Activated T-cell treated with anti-CD3 and anti-CD28 coated beads for 24 hours (primary cell): Measurements from ENCODE around the gene PIKFYVE.
"Not testable (repeated sequence)": the region's sequence is repeated elsewhere in the genome, so short reads cannot be mapped to it uniquely, and the experiment has no call there.

Experiments
- DNase-seq: peaks from one replicate; pipeline ENCODE4 v3.0.0-alpha.2; 2020; ENCODE audit warnings: low read depth

The PIKFYVE gene

DNA sequence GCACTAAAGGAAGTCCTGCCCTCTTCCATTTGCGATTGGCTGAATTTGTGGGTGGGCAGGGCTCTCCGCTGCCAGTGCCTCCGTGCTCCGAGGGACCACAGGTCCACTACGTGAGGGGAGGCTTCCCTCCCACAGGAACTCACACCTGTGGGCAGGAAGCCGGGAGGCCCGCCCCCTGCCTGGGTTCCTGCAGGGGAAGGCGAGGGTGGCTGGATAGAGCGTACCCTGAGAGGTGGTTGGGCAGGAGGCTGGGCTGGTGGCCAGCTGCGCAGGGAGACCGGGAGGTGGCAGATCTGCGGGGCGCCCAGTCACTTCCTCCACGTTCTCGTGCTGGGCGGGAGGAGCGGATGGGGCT, 93.6 kb downstream of the PIKFYVE start:
- DNase-seq = no peak

- no peak for DNase-seq
Measured at GRCh38 chr2:208360259-208361076, 94.4 kb downstream of the PIKFYVE start.

GRCh38 chr2:208361077-208361441, 95.0 kb downstream of the PIKFYVE start:
- DNase-seq = no peak

DNA sequence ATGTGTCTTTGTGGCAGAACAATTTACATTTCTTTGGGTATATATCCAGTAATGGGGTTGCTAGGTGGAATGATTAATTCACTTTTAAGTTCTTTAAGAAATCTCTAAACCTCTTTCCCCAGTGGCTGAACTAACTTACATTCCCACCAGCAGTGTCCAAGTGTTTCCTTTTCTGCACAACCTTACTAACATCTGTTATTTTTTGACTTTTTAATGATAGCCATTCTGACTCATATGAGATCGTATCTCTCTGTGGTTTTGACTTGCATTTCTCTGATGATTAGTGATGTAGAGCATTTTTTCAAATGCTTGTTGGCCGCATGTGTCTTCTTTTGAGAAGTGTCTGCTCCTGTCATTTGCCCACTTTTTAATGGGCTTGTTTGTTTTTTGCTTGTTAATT, 97.4 kb downstream of the PIKFYVE start:
- no peak for DNase-seq

GRCh38 chr2:208366215-208367127, 100.4 kb downstream of the PIKFYVE start:
- no peak for DNase-seq

DNA sequence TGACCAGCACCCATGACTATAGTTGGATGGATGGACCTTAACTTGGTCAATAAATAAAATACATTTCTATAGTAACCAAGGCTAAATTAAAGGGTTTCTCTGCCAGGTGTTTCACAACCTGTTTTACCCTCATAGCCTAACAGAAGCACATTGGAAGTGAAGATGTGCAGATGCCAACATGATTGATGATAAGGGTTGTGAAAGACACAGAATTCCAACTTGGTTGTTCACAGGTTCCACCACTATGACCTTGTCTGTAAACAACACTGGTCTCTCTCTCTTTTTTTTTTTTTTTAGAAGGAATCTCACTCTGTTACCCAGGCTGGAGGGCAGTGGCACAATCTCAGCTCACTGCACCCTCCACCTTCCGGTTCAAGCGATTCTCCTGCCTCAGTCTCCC, 103.0 kb downstream of the PIKFYVE start:
- no peak for DNase-seq

DNA sequence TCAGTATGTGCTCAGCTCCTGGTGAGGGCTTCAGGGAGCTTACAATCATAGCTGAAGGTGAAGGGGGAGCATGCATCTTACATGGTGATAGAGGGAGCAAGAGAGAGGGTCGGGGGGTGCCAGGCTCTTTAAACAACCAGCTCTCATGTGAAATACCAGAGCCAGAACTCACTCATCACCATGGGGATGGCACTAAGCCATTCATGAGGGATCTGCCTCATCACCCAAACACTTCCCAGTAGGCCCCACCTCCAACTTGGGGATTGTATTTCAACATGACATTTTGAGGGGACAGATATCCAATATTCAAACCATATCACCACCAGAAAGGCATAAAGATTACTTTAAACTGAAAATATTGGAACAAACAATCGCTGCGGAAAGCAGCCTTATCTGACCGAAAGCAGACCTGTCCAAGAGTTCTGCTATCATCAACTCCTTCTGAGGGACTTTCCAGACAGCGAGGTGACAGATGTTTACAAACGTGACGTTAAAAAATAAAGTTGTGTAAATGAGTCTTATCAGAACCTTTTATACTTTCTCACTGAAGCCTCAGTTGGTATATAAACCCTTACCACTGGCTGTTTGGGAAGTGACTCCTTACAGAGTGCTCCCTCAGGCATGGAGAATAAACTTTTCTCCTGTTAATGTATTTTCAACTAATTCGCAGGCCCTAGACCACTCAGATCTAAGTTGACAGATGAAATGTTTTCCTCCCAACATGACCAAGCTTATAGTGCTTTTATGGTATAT, 105.0 kb downstream of the PIKFYVE start:
- no peak for DNase-seq

- DNase-seq = no peak
Measured at GRCh38 chr2:208371634-208371935, 105.5 kb downstream of the PIKFYVE start.

DNA sequence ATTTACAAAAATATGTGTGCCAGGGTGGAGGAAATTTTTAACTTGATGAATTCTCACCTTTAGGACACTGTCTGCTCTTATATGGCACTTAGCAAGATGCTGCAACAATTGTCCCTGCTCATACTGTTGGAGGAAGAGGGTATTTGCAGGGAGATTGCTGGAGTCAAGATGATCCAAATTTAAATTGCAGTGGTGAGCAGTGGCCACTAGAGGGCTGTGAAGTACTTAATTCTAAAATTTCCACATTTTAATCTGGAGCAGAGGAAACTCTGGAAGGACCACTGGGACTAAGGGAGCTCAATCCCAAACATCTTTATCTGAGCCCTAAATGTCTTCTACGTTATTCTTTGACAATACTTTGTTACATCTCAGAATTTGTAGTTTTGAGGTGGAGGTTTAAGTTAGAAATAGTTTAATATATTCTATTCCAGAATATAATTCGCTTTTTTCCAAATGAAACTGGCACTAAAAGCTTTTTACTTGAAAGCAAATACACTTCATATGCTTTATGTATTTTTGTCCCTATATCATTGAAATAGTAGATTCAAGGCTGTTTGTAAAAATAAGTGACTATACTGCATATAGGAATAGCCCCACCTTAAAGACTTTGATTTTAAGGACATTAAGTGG, 107.5 kb downstream of the PIKFYVE start:
- no peak for DNase-seq

- DNase-seq = no peak
Measured at GRCh38 chr2:208375491-208376068, 109.5 kb downstream of the PIKFYVE start.

GRCh38 chr2:208377344-208377860, 111.3 kb downstream of the PIKFYVE start:
- DNase-seq = not testable (repeated sequence)

GRCh38 chr2:208379192-208379591, 113.1 kb downstream of the PIKFYVE start:
- no peak for DNase-seq

GRCh38 chr2:208384637-208385036, 118.6 kb downstream of the PIKFYVE start:
- no peak for DNase-seq

DNA sequence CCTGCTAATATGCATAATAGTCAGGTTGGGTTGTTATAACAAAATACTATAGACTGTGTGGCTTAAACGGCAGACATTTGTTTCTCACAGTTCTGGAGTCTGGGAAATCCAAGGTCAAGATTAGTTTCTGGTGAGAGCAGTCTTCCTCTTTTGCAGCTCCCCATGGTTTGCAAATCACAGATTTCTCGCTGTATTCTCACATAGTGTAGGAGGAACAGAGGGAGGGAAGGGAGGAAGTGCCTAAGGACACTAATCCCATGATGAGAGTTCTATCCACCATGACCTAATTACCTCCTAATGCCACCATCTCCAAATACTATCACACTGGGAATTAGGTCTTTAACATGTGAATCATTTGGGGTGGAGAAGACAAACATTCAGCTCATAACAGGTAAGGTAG, 120.5 kb downstream of the PIKFYVE start:
- no peak for DNase-seq

GRCh38 chr2:208389940-208390339, 123.9 kb downstream of the PIKFYVE start:
- DNase-seq = no peak

- DNase-seq = no peak
Measured at GRCh38 chr2:208392300-208392699, 126.2 kb downstream of the PIKFYVE start.

DNA sequence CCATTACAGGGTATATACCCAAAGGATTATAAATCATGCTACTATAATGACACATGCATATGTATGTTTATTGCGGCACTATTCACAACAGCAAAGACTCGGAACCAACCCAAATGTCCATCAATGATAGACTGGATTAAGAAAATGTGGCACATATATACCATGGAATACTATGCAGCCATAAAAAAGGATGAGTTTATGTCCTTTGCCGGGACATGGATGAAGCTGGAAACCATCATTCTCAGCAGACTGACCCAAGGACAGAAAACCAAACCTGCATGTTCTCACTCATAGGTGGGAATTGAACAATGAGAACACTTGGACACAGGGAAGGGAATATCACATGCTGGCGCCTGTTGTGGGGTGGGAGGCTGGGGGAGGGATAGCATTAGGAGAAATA, 130.7 kb downstream of the PIKFYVE start:
- not testable (repeated sequence) for DNase-seq

DNA sequence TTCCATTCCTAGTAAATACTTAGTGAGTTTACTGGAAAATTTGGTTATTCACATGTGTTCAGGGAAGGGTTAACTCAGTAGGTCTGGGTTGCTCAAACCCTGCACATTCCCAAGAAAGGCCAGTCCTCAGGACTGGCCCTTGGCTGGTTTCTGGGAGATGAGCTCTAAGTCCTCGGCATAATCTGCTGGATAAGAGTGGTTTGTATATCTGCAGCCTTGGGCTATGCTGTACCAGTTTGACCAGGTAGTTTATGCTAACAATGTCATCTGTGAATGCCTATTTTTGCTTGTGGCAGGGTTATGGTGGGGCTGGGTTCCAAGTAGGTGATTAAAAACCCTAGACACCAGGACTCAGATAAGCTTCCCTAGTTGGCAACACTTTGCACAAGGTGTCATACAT, 133.1 kb downstream of the PIKFYVE start:
- DNase-seq = no peak

DNA sequence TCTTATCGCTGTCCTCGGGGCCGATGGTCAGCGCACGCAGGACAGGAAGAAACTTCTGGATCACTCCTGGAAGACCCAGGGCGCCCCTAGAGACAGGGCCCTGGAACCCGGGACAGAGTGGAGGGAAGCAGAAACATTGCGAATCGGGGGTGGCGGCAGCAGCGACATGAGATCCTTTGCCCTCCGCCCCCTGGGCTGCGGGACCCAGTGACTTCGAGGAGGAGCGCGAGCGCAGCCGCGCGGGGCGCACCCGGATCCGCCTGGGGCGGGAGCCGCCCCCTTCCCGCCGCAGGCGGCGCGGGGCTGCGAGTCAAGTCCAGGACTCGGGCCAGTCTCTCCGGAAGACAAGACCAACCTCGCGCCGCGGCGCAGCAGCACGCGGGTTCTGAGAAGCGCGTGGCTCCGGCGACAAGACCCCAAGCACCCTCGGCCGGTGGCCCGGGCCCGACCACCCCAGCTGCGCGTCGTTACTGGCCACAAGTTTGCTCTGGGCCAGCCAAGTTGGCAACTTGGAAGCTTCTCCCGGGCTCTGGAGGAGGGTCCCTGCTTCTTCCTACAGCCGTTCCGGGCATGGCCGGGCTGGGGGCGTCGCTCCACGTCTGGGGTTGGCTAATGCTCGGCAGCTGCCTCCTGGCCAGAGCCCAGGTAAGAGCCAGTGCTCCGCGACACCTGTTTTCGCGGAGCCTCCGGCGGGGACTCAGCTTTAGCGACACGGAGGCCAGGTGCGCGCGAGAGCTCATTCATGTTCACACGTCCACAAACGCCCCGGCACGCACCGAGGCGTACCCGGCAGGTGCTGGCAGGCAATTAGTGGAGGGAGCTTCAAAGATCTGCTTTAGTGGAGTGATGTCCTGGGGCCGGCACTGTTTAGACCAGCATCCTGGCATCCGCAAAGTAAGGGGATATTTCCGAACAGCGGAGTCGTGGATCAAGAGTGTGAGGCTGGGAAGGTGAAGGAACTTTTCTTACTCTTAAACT, 140.7 kb downstream of the PIKFYVE start, which contains the start of gene PTH2R:
Gene PTH2R (plus strand): TSS at position 319 of the 978 bp plus-strand sequence. CDS start 252 bp downstream, at position 571.
- no peak for DNase-seq

DNA sequence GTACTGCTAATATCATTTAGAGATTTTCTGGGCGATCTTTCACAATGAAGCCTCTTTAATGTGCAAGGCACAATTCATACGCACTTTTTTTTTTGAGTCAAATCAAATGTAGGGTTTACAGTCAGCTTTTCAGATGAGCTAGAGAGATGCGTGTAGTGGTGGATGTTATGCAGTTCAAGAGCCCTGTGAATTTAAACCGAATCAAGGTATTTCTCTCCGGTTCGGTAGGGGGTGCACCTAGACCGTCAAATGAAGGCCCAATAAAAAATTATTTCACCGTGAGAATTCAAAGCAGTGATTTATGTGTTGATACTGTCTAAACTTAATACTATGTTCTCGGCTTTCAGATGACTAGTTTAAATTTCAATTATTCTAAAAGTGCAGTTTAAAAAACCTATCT, 141.6 kb downstream of the PIKFYVE start:
- DNase-seq = no peak
